ENCODE results near the gene ARFIP2. TPM values are rescaled to one million over a fixed set of nuclear protein-coding genes. Genes with fewer than 3 reads are reported as not detected.
A peak's percentile ranks its signal among the peaks of the same experiment; 100 is the strongest.

ARFIP2 gene
- total RNA-seq, 1 experiment from 2014 or later = 72.2 TPM

GRCh38 chr11:6443269-6444003 is 37.7 kb downstream of the ARFIP2 start:
- H3K27me3 Mint-ChIP-seq (ENCODE audit: unreplicated experiment) = no peaks in the 10 kb centered on the region
- DNase-seq = peak; percentile 61
- CTCF ChIA-PET = interaction anchor here (0.6 to 6.2 kb wide), 9 partner anchors 24 to 88 kb away, joined by 3 to 108 read pairs (median 4); partner anchors contain the start of genes APBB1 and SMPD1
- intact Hi-C loops (cut with micrococcal nuclease; ENCODE audit: unreplicated experiment) = loop anchor here (1.0 kb wide), 1 partner anchor 64 kb away; no protein-coding TSS in a partner anchor
- H3K36me3 Mint-ChIP-seq (ENCODE audit: insufficient read depth, unreplicated experiment) = no peaks in the 10 kb centered on the region
- no TSS peak for BruUV-seq (replicated peaks)
- TF ChIP-seq, protein P1, sequence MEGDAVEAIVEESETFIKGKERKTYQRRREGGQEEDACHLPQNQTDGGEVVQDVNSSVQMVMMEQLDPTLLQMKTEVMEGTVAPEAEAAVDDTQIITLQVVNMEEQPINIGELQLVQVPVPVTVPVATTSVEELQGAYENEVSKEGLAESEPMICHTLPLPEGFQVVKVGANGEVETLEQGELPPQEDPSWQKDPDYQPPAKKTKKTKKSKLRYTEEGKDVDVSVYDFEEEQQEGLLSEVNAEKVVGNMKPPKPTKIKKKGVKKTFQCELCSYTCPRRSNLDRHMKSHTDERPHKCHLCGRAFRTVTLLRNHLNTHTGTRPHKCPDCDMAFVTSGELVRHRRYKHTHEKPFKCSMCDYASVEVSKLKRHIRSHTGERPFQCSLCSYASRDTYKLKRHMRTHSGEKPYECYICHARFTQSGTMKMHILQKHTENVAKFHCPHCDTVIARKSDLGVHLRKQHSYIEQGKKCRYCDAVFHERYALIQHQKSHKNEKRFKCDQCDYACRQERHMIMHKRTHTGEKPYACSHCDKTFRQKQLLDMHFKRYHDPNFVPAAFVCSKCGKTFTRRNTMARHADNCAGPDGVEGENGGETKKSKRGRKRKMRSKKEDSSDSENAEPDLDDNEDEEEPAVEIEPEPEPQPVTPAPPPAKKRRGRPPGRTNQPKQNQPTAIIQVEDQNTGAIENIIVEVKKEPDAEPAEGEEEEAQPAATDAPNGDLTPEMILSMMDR (IDR thresholded peaks at IDR 0.05; ENCODE audit: unreplicated experiment) = peak; percentile 65
- H3K9me3 Mint-ChIP-seq (ENCODE audit: low read depth, unreplicated experiment) = no peaks in the 10 kb centered on the region
- H3K4me1 Mint-ChIP-seq (ENCODE audit: low read depth, unreplicated experiment) = no peaks in the 10 kb centered on the region
- no peak overlapping the region for H3K4me3 Mint-ChIP-seq (ENCODE audit: low read depth, unreplicated experiment)
- H3K27ac Mint-ChIP-seq (ENCODE audit: unreplicated experiment) = no peak overlapping the region

- CTCF ChIA-PET = interaction anchor here (1.4 to 6.2 kb wide), 2 partner anchors 64 to 89 kb away, joined by 3 to 108 read pairs; no protein-coding TSS in a partner anchor
- Mint-ChIP-seq H3K4me3 (ENCODE audit: low read depth, unreplicated experiment) (no peak overlapping the region), H3K9me3 (ENCODE audit: low read depth, unreplicated experiment) (no peaks in the 10 kb centered on the region), H3K4me1 (ENCODE audit: low read depth, unreplicated experiment) (no peaks in the 10 kb centered on the region), H3K36me3 (ENCODE audit: insufficient read depth, unreplicated experiment) (no peaks in the 10 kb centered on the region), H3K27ac (ENCODE audit: unreplicated experiment) (no peak overlapping the region), H3K27me3 (ENCODE audit: unreplicated experiment) (no peaks in the 10 kb centered on the region)
- DNase-seq = no peak
- no TSS peak for BruUV-seq (replicated peaks)
- TF ChIP-seq, protein P1 (IDR thresholded peaks at IDR 0.05; ENCODE audit: unreplicated experiment) = no peak
- intact Hi-C loops (cut with micrococcal nuclease; ENCODE audit: unreplicated experiment) = no loop called here
These were observed 38.7 kb downstream of the ARFIP2 start for GRCh38 chr11:6442441-6442840.

DNA sequence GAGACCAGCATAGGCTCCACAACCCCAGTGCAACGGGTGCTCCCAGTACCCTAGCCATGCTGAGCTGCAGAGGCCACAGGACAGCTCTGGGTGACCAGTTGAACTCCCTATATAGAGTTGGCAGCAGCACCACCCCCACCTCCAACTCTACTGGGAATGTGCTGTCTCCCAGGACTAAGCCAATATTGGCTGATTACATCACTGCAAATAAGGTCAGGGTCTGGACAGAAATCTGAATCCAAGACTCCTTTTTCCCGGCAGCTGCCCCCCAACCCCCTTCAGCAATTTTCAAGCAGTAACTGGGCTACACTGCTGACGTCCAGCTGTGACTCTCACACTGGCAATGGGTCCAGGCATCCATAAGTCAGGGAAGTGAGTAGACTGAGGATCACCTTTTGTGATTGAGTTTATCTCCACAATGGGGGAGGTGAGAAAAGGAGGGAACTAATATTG is 40.2 kb downstream of the ARFIP2 start, which contains the start of gene HPX:
Gene HPX, minus strand, starts transcription at position 82 of the 453 bp plus-strand sequence. Its CDS starts 24 bp downstream, at position 58.
- Mint-ChIP-seq H3K4me3 (ENCODE audit: low read depth, unreplicated experiment) (no peak within 1 kb of the TSS), H3K9me3 (ENCODE audit: low read depth, unreplicated experiment) (no peaks in the 10 kb centered on the region), H3K27me3 (ENCODE audit: unreplicated experiment) (no peaks in the 10 kb centered on the region), H3K36me3 (ENCODE audit: insufficient read depth, unreplicated experiment) (no peaks in the 10 kb centered on the region), H3K4me1 (ENCODE audit: low read depth, unreplicated experiment) (no peaks in the 10 kb centered on the region), H3K27ac (ENCODE audit: unreplicated experiment) (no peak within 1 kb of the TSS)
- intact Hi-C loops (cut with micrococcal nuclease; ENCODE audit: unreplicated experiment) = no loop called here
- DNase-seq = no peak
- TF ChIP-seq, protein P1 (IDR thresholded peaks at IDR 0.05; ENCODE audit: unreplicated experiment) = no peak
- CTCF ChIA-PET = interaction anchor here (0.6 to 6.2 kb wide), 2 partner anchors 63 to 218 kb away, joined by 3 to 108 read pairs; no protein-coding TSS in a partner anchor
- BruUV-seq (replicated peaks) = no TSS peak

GRCh38 chr11:6438979-6439571 is 42.1 kb downstream of the ARFIP2 start:
- CTCF ChIA-PET = interaction anchor here (0.6 to 1.4 kb wide), 10 partner anchors 9 to 60 kb away, joined by 3 to 16 read pairs (median 3); partner anchors contain the start of genes ARFIP2 and TIMM10B
- no TSS peak for BruUV-seq (replicated peaks)
- no peaks in the 10 kb centered on the region for H3K4me1 Mint-ChIP-seq (ENCODE audit: low read depth, unreplicated experiment)
- H3K36me3 Mint-ChIP-seq (ENCODE audit: insufficient read depth, unreplicated experiment) = no peaks in the 10 kb centered on the region
- no peak overlapping the region for H3K27ac Mint-ChIP-seq (ENCODE audit: unreplicated experiment)
- no peaks in the 10 kb centered on the region for H3K27me3 Mint-ChIP-seq (ENCODE audit: unreplicated experiment)
- no peak overlapping the region for H3K4me3 Mint-ChIP-seq (ENCODE audit: low read depth, unreplicated experiment)
- no peaks in the 10 kb centered on the region for H3K9me3 Mint-ChIP-seq (ENCODE audit: low read depth, unreplicated experiment)
- intact Hi-C loops (cut with micrococcal nuclease; ENCODE audit: unreplicated experiment) = loop anchor here (1.0 to 2.0 kb wide), 2 partner anchors 60 to 66 kb away; no protein-coding TSS in a partner anchor
- TF ChIP-seq, protein P1 (IDR thresholded peaks at IDR 0.05; ENCODE audit: unreplicated experiment) = peak; percentile 36
- peak; percentile 55 for DNase-seq
